HL-60 (cell line): Measurements from ENCODE around the gene LRRC74B.

Experiments used
- DNase-seq, 2 experiments: peaks; one replicate each; pipeline ENCODE4 v3.0.0-alpha.2; 2010 to 2020; ENCODE audit warnings: low read depth in 1 of 2, low spot score in 1 of 2
- H3K27ac ChIP-seq: fragments of 250-450 bp; sonication (Bioruptor Pico); replicated peaks from 2 replicates; pipeline ENCODE4 v1.5.1; 2020; ENCODE audit warnings: mild to moderate bottlenecking, moderate library complexity
- H3K27me3 ChIP-seq: fragments of 250-450 bp; sonication (Bioruptor Pico); 2 replicates; pipeline ENCODE4 v1.5.1; 2021; ENCODE audit warnings: mild to moderate bottlenecking, moderate library complexity; ENCODE audit not compliant: insufficient read depth, poor library complexity, severe bottlenecking
- H3K4me3 ChIP-seq: replicated peaks from 2 replicates; pipeline ENCODE4 v1.5.1; 2011; ENCODE audit warnings: mild to moderate bottlenecking, control low read depth, low read length; ENCODE audit not compliant: insufficient read depth
- CTCF ChIP-seq: IDR thresholded peaks from one replicate; pipeline ENCODE4 v1.5.1; 2011; ENCODE audit warnings: low read length, control low read depth, inconsistent platforms; ENCODE audit not compliant: insufficient read depth
- GABPA ChIP-seq: IDR thresholded peaks from 2 replicates; pipeline ENCODE4 v1.6.1; 2012; ENCODE audit warnings: low read depth
- POLR2AphosphoS5 ChIP-seq: IDR thresholded peaks from 2 replicates; pipeline ENCODE4 v1.6.1; 2012; ENCODE audit warnings: low read depth
- REST ChIP-seq: IDR thresholded peaks from 2 replicates; pipeline ENCODE4 v1.6.1; 2012; ENCODE audit warnings: low read depth; ENCODE audit not compliant: insufficient replicate concordance
- SPI1 ChIP-seq: IDR thresholded peaks from 2 replicates; pipeline ENCODE4 v1.6.1; 2012; ENCODE audit warnings: low read depth, mild to moderate bottlenecking, borderline replicate concordance

The LRRC74B gene

GRCh38 chr22:20997536-20998257 lies 48.0 kb upstream of the LRRC74B start:
- no peak overlapping the region for H3K27ac ChIP-seq
- no peak for DNase-seq
- TF ChIP-seq POLR2AphosphoS5 (peak; percentile 16; the same call in 1 of the 2 replicates), CTCF (no peak)

DNA sequence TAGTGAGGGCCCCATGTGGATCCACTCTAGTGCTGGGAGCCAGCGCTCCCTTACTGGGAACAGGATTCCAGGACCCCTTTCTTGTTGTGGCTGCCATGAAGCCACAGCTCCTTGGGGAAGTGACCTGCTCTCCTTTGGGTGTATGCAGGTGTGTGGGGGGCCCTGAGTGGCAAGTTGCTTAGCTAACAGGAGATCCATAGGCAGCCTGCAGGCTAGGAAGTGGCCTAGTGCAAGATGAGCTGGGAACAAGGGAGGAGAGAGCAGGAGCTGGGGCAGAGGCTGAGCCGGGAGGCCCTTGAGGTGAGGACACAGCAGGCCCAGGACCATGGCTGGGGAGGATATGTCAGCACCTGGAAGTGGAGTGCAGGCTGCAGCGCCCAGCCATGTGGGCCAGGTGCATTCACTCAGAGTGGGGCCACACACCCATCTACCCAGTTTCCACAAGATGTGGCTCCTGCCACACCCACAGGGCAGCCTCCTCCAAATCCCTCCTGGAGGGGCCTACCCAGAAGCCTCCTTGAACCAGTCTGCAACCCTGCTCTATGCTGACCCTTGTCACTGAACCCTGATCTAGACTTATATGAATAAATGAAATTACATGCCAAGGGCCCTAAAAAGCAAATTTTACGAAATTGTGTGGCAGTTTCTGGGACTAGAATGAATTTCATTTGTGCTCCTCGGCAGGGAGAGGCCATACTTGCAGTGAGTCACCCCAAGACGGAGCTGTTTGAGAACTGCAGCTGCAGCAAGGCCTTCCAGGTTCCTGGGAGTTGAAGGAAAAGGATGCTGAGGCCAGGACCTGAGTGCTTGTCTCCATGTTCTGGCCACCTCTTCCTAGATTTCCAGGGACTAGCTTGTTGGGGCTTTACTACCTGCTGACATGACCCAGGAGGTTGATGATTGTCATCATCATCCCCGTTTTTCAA lies 47.1 kb upstream of the LRRC74B start:
- Histone ChIP-seq H3K27ac (no peak overlapping the region), H3K27me3 (no peaks in the 10 kb centered on the region), H3K4me3 (no peak overlapping the region)
- DNase-seq: no peak
- TF ChIP-seq GABPA (no peak), POLR2AphosphoS5 (peak; percentile 15; the same call in 1 of the 2 replicates)

More at GRCh38 chr22:20997536-20998257, 48.0 kb upstream of the LRRC74B start:
- no peak overlapping the region for H3K4me3 ChIP-seq
- no peaks in the 10 kb centered on the region for H3K27me3 ChIP-seq

- Histone ChIP-seq H3K27ac (no peak overlapping the region), H3K27me3 (no peaks in the 10 kb centered on the region), H3K4me3 (no peak overlapping the region)
- TF ChIP-seq SPI1 (no peak), POLR2AphosphoS5 (0 out of 2 replicates have a peak, but pooled peaks have one; percentile 16)
- DNase-seq: no peak
Measured at GRCh38 chr22:20999350-21000206, 46.2 kb upstream of the LRRC74B start.

- Histone ChIP-seq H3K4me3 (peak overlapping the region; percentile 68), H3K27ac (no peak overlapping the region; the same call in 1 of the 2 replicates), H3K27me3 (no peaks in the 10 kb centered on the region)
- TF ChIP-seq POLR2AphosphoS5 (no peak), SPI1 (no peak), CTCF (no peak), REST (no peak), GABPA (no peak)
- DNase-seq: no peak
Measured at GRCh38 chr22:21000207-21000986, 45.3 kb upstream of the LRRC74B start.
